GM18498 (cell line): ENCODE measurements around the gene LRMDA.

Source experiments
- ATAC-seq: cut with Tn5 transposase; IDR thresholded peaks from one replicate; pipeline ENCODE4 v1.9.1; 2021; ENCODE audit warnings: mild to moderate bottlenecking, moderate library complexity; ENCODE audit not compliant: unreplicated experiment

Gene LRMDA

DNA sequence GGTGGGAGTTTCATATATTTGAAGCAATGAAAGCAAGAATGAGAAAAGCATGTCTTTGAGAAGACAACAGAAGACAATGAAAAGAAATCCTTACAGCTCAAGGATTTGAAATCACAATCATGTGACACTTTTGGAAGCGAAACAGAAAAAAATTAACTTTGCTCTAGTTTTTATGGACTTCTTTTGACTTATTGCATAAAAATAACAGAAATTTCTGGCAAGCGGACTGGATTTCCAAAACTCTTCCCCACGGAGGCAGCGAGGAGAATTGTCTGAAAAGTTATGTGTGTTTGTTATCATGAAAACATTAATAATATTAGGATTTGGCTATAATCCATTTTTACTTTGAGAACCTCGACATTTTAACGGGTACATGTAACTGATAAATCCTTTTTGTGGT is 223.3 kb downstream of the LRMDA start:
- no peak for ATAC-seq

DNA sequence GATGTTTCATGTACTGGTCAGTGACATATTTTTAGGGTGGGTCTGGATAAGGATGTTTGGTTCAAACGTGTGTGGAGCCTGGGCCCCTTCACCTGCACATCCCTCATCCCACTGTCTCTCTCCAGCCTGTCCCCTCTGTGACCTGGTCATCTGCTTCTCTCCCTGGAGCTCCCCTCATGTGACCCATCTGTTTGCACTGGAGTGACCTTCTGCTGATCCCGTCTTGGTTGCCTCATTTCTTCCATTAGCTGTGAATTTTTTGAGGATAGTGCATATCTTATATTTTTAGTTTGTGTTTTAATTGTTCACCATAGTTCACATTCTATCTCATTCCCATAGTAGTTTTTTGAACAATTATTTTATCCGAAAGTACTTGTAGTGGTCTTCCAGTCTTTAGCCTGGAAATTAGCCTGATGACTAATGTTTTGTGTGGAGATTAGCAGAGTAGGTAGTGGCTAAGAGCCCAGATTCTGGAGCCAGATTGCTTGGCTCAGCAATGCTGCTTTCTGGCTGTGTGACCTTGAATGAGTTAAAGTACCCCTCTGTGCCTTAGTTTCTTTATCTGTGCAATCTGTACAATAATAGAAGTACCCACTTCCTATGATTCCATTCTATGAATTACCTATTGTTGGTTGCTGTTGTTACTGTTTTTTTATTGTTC is 224.5 kb downstream of the LRMDA start:
- no peak for ATAC-seq

DNA sequence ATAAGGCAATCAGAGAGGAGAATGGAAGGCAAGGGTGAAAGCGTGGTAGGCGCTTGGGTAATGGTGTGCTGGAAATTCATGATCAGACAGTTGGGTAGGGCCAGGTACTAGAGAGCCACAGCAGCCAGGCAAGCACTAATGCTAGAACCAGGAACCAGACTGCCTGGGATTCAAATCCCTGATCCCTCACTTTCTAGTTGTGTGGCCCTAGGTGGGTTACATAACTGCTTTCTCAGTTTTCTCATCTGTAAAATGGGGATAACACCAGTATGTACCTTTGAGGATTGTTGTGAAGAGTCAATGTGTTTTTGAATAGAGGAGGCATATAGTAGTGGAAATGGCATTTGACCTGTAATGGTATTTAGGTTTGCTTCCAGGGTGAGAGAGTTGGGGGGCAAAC is 225.9 kb downstream of the LRMDA start:
- no peak for ATAC-seq

DNA sequence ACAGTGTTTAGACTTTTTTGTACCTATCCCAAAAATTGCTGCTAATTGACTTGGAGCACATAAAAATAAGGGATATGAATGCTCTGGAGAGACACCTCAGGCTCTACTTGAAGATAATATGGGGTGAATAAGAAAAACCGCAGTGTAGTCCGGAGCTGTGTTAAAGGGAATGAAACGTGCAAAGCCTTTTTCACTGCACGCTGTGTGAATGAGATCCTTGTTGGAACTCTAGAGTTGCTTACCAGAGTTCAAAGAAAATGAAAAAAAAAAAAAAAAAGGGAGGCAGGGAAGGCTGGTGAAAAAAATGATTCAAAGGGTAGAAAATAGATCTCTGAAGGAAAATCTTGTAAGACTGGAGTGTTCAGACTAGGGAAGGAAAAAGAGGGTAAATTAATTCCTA is 226.6 kb downstream of the LRMDA start:
- ATAC-seq: no peak

DNA sequence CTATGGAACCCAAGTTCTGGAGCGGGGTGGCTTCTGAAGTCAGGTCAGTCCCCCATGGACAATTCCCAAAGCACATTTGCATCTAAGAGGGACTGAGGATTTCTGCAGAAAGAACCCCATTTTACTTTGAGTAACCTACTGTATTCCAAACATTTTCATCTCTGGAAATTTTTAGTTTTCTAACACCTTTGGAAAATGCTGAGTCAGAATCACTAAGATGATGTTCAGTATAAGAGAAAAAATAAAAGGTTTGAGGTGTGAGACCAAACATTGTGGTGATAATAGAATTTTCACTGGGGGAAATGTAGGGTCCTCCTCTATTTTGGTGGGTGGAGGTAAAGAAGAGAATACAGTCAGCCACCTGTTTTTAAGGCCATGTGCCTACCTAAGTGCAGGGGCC is 227.1 kb downstream of the LRMDA start:
- no peak for ATAC-seq

DNA sequence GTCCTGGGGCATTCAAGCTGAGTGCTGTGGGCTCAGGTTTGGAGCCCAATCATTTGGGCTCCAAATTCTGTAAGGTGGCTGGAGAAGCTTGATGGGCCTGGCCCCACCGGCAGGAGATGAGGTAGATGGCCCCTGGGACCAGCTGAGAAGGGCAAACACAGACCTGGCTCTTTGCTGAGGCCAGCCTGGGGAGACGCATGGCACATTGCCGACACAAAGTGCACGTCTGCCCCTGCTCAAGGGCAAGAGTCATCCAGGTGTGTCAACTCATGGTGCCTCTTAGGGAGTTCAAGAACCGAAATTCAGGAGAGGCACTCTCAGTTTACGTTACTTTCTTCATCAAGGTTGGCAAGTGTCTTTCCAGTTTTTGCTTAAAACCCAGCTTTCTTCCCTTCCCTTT is 227.5 kb downstream of the LRMDA start:
- no peak for ATAC-seq

DNA sequence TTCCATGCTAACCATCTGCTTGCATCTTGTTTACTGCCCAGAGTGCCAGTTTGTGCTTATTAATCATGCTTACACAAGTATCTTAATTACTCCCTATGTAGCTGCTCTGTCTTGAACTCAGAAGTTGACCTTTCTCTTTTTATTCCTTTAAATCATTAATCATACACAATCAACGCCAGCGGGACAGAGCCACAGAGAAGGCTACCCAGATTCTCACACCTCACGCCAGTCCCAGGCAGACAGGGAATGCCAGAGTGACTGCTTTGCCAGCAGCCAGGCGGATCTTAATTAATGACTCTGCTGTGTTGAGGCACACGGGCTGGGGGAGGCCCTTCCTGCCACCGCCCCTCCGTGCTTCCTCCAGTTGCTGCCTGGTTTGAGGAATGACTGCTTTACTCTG is 229.4 kb downstream of the LRMDA start:
- ATAC-seq: no peak

DNA sequence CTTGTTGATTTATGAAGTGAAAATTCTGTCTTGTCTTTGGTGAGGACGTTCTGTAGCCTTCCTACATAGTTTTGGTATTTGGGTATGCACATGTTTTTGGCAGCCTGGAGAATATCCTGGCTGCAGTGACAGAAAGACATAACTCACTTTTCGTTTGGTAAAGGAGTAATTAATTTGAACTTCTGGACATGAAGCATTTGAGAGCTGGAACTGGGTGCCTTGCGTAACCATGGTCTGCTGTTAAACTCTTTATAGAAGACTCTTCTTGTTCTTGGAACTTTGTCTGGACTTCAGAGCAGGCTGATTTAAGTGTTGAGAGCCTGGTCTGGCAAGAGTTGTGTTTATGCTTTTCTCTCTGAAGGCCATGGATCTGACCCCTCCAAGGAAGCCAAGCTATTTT is 231.3 kb downstream of the LRMDA start:
- ATAC-seq: no peak

DNA sequence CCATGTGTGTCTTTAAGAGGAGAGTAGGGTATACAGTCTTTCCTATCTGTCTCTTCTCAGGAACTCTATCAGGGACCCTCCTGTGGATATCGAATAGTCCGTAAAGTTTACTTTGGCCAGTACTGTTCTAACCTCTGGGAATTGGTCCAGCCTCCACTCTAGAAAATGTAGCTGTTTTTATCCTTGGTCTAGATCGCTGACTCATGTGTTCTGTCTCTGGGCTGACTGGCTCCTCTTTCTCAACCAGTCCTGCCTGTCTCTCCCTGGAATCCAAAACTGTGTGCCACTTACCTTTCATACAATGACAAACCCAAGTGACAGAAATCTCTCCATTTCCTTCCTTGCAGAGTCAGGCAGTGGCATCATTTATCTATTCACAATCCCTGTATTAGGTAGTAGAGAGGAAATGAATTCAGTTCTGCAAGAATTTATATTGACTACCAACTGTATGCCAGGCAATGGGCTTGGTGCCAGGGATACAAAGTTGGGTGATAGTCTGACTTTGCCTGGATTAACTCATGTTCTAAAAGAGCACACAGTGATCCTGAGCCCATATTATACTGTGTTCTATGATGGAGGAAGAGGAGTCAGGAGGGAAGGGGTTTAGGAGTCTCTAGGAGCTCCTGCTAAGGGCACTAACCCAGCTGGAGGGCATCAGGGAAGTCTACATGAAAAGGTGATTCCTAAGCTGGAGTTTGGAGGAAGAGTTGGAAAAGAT is 232.7 kb downstream of the LRMDA start:
- ATAC-seq: no peak

DNA sequence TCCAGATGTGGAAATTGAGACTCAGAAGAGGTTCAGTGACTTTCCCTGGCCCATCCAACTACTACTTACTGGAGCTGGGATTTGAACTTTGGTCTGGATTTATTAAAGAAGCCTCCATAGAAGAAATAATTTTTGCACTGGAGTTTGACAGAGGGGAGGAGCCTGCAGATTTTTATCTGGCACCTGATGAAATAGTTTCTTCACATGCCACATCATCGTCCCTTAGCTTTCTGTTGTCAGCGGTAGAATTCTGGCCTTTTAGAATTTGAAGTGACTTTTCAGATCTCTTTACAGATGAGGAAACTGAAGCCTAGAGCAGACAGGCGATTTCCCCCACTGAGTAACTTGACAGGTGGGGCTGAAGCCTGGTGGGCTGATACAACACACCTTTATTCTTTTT is 233.5 kb downstream of the LRMDA start:
- no peak for ATAC-seq

DNA sequence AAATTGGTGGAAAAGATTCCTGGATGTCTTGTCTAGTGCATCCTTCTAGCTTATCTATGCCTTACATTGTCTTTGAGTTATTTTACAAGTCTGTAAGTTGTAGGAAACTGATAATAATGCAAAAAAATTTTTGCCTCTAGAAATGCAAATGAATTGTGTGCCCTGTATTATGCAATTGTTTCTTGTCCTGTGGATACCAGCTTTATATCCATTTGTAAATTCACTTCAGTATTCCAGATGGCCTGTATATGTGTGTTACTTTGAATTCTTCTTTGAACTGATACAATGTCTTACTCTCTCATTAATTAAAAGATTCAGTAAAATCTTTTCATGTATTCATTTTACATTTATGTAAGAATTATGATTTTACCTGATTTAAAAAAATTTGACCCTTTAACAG is 234.3 kb downstream of the LRMDA start:
- no peak for ATAC-seq

DNA sequence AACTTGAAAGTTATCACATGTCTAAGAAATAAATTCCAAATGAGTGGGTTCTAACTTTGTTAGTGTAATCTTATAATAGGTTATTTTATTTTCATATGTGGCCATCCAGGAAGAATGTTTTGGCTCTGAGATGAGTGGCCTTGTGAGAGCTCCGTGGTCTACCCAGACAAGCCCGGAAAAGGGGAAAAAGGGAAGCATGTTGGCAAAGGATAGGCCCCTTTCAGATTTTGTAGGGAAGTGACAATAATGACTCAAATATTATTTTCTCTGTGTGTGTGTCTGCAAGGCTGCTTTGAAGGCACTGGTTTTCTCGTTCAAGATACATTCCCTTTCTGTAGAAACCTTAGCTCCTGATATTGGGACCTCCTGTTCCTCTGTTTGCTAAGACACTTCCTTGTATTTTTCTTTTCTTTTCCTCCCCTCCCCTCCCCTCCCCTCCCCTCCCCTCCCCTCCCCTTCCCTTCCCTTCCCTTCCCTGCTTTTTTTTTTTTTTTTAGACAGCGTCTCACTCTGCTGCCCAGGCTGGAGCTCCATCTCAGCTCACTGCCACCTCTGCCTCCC is 240.8 kb downstream of the LRMDA start:
- ATAC-seq: no peak

DNA sequence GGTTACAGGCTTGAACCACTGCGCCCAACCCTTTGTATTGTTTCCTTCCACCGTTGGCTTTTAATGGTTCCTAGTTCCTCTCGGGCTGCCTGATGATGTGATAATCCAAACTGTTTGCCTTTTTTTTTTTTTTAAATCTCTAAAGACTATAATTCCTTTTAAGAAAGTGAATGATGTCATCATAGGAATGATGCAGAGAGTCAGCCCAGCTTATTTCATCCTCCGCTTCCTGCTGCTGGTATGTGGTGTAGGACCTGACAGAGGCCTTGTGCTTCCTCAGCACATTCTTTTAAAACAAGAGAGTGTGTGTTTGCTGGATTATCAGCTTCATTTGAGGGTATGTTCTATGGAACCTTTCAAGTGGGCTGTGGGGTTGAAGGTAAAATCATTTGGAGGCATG is 241.4 kb downstream of the LRMDA start:
- ATAC-seq: no peak

DNA sequence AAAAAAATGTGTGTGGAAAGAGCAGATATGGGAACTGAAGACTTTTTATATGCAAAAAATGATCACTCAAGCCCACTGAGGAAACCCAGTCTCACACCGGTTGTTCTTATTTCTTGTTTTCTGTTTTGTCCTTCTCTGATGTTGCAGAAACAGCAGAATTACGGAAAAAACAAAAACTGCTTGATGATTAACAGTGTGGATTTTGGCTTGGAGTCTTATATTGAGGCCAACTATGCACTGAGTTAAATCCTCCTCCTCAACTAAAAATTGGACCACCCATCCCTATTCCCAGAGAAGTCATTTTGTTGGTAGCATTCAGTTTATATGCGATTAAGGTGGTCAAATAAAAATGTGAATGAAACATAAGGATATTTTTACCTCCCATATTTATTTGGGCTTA is 246.1 kb downstream of the LRMDA start:
- no peak for ATAC-seq

DNA sequence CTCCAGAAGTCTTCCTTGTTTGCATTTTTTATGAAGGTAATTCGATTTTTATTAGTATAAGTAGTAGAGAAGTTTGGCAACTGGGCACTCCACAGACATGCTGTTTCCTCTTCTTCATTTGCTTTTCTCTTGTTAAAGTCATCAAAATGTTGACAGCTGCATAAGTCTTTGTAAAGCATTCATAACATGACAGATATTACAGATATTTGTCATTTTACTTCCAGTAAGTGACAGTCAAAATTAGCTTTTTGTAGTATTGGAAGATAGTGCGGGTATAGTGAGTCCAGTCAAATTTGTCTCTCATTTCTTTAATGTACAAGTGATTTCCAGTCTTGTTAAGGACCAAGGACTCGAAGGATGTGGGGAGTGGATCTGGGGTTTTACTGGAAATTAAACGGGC is 247.1 kb downstream of the LRMDA start:
- ATAC-seq: no peak

DNA sequence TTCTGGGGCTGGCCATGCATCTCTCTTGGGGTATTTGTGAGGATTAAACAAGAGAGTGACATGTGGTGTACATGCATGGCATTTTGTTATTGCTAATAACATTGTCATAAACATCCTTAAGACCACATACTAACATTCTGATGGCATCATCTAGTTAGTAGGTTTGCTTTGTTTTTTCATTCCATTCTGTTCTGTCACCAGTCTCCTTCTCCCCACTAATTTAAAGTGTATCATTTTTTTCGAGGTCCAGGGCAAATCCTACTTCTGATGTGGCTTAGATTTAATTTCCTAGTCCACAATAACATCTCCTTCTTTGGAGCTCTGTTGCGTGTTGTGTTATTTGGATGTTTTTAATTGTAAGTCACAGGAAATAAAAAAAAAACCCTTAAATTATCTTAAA is 248.1 kb downstream of the LRMDA start:
- ATAC-seq: no peak

DNA sequence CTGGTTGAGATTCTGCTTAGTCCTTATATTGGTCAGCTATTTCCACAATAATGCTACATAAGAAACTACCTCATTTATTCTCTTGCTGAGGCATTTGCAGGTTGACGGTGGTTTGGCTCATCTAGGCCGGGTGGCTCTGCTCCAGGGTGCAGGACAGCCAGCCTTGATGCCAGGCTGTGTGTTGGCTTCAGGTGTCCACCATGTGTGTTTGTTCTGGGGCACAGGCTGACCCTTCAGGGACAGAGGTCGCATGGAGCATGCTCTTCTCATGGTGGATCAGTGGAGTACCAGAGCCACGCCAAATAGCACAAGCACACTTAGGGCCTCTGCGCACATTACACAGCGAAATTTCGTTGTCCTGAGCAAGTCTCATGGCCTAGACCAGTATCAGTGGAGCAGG is 249.9 kb downstream of the LRMDA start:
- ATAC-seq: no peak

DNA sequence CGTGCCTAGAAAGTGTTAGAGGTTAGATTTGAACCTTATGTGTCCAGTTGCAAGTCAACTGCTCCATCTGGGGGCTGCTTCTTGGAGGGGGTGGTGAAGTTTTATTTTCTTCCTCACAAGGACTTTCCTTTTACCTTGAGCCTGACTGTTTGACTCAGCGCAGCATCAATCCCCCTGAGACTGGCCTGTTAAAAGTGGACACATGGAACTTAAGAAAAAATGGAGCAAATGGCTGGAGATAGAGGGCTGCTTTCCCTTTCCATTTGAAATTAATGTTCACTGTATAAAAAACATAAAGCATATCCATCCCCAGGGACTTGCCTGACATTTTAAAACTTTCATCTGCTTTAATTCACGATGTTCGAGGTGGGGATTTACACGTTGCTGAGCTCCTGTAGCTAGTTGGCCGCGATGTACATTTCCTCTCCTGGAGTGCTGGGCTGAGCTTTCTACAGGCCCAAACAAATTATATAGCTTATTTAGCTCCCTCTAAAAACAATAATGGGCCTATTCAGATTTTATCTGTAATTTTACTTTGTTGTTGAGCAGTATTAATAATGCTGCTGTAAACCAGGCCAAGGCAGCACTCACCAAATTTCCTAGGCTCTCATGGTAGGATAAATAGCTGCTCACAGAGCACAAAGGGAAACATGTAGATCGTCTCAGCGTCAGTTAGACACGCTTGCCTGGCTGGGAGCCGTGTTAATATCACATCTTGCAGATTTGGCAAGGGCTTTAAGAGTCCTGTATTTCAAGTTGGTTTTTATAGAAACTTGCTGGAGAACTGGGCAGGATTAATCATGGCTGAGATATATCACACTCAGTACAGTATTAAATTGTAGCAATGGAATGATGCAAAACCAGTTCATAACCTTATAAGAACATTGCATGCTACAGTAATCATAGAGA is 251.5 kb downstream of the LRMDA start:
- ATAC-seq: no peak

DNA sequence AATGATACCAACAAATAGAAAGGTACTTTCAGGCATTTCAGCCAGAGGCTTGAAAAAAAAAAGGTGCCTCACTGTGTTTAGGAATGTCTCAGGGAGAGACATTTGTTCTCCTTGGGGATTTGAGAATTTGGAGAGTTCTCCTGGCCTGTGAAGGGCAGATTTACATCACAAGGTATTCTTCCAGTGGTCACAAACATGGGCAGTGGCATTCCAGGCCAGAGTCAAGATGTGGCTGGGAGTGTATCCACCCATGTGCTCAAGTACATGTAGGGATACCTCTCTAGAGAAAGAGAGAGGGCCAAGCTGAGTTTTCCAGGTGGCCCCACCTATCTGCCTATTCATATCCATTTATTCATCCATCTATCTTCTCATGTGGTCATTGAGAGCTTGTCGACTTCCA is 253.8 kb downstream of the LRMDA start:
- no peak for ATAC-seq

DNA sequence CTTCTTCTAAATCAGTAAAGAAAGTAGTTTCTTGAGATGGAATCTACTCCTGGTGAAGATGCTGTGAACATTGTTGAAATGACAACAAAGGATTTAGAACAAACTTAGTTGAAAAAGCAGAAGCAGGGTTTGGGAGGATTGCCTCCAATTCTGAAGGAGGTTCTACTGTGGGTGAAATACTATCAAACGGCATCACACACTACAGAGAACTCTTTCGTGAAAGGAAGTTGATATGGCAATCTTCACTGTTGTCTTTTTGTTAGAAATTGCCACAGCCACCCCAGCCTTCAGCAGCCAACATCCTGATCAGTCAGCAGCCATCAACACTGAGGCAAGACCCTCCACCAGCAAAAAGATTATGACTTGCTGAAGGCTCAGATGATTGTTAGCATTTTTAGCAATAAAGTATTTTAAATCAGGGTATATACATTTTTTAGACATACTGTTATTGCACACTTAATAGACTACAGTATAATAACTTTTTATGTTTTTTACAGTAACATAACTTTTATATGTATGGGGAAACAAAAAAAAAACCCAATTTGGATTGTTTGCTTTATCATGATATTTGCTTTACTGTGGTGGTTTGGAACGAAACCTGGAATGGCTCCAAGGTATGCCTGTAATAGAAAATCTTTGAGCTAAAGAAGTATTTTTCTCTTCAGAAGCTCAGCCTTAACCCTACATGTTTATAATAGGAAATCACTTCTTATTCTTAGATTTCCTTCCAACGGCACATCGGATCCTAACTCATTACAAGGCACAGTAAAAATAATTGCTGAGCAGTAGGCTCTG is 257.3 kb downstream of the LRMDA start:
- no peak for ATAC-seq

DNA sequence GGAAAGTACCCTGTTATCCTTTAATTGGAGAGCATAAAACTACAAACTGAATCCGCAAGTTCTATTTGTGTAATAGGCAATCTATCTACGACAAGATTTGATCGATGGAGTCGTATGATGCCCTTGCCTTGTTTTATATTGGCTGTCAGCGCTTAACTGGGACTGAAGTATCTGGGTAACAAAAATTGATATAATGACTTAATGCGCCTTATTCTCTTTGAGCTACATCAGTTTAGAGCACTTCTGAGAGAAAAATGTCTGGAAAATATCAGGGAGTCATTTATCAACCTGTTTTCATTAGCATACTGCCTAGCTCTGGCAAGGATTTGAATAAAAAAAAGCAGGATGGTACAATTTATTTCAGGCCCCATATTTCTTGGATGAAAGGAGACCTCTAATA is 262.1 kb downstream of the LRMDA start:
- no peak for ATAC-seq
